Stimulated activated CD8-positive, alpha-beta memory T cell treated with anti-CD3 and anti-CD28 coated beads, Interleukin-15, amount 100 ng/mL, for 4 hours (primary cell): ENCODE data around the gene EFS.
"Not testable (repeated sequence)": the region's sequence is repeated elsewhere in the genome, so short reads cannot be mapped to it uniquely, and the experiment has no call there.

Experiments used
- DNase-seq, 2 donors: peaks; one replicate each; pipeline ENCODE4 v3.0.0-alpha.2; 2020; ENCODE audit warnings: low read depth in 2 of 2

The EFS gene

GRCh38 chr14:23365036-23365731 is at the start of gene EFS:
EFS (minus strand) TSS chr14:23365172; CDS start chr14:23365025, 147 bp downstream.
- no peak for DNase-seq

- DNase-seq = no peak
Measured at GRCh38 chr14:23414254-23414653, 49.3 kb upstream of the EFS start.

- DNase-seq = no peak
Measured at GRCh38 chr14:23413681-23414080, 48.7 kb upstream of the EFS start.

- DNase-seq = no peak
Measured at GRCh38 chr14:23411563-23412525, 46.9 kb upstream of the EFS start.

- DNase-seq = no peak
Measured at GRCh38 chr14:23409966-23410635, 45.1 kb upstream of the EFS start.

- no peak for DNase-seq
Measured at GRCh38 chr14:23409475-23409874, 44.5 kb upstream of the EFS start.

GRCh38 chr14:23408307-23408630 is 43.3 kb upstream of the EFS start:
- no peak for DNase-seq

GRCh38 chr14:23407516-23408306 is 42.7 kb upstream of the EFS start, which contains the start of gene MYH6:
MYH6 (minus strand) TSS chr14:23408273; CDS start chr14:23407223, 1,050 bp downstream.
- no peak for DNase-seq

GRCh38 chr14:23406725-23407355 is 41.9 kb upstream of the EFS start:
- DNase-seq = no peak

GRCh38 chr14:23406244-23406643 is 41.3 kb upstream of the EFS start:
- no peak for DNase-seq

- no peak for DNase-seq
Measured at GRCh38 chr14:23405516-23406025, 40.6 kb upstream of the EFS start.

- DNase-seq = no peak
Measured at GRCh38 chr14:23405096-23405495, 40.1 kb upstream of the EFS start.

GRCh38 chr14:23404331-23404900 is 39.4 kb upstream of the EFS start:
- DNase-seq = no peak

- no peak for DNase-seq
Measured at GRCh38 chr14:23403908-23404307, 38.9 kb upstream of the EFS start.

GRCh38 chr14:23403139-23403438 is 38.1 kb upstream of the EFS start:
- no peak for DNase-seq

GRCh38 chr14:23402296-23403138 is 37.5 kb upstream of the EFS start:
- DNase-seq = no peak

GRCh38 chr14:23401291-23401690 is 36.3 kb upstream of the EFS start:
- no peak for DNase-seq

- DNase-seq = not testable (repeated sequence)
Measured at GRCh38 chr14:23400496-23401149, 35.7 kb upstream of the EFS start.

GRCh38 chr14:23399591-23399990 is 34.6 kb upstream of the EFS start:
- DNase-seq = no peak
